ENCODE data around the gene METTL9. TPM values are rescaled to one million over a fixed set of nuclear protein-coding genes. Genes with fewer than 3 reads are reported as not detected.
A peak's percentile ranks its signal among the peaks of the same experiment; 100 is the strongest.

METTL9 gene
- total and polyA plus RNA-seq, 2 of the 13 experiments (the other 11 are each of a cell fraction or from before 2014, with no cell fraction given): 123 to 204 TPM

DNA sequence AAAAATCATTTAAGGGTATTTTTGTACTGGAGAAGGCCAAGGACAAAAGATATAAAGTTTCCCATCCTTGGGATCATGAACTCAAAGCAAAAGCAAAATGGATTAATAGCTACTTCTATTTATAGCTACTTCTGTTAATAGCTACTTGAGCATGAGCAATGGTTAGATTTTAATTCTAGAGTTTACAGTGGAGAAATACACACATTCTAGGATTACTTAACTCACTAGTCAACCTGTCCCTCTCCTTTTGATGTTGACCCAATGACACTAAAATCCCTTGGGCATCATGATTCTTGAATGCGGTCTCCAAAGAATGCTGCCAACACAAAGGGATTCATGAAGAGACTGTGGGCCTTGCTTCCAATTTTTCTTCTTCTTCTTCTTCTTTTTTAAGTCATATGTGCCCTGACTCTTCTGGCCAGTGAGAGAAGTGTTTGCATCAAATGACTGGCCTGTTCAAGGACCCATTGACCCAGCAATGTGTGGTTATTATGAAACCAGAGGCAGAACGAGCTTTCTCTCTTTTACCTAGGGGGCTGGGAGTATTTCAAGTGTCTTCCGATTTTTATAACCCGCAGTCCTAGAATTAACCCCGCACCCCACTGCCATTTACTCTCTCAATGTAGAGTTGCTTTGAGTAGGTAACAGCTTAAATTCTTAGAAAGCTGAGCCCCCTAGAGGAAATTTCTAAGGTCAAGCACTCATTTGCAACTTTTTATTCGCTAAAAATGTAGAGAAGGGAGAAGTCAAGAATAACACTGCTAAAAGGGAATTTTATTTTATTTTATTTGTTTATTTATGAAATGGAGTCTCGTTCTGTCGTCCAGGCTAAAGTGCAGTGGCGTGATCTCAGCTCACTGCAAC is 99.0 kb downstream of the METTL9 start:
- Histone ChIP-seq H3K9ac (ENCODE audit: insufficient read depth, low read depth, low read length) (no peak overlapping the region), H3K36me3 (replicated peaks in 1 of 2; ENCODE audit: control insufficient read depth in 1 of 2, insufficient read depth in 2 of 2, low read length in 2 of 2) (no peaks in the 10 kb centered on the region), H3K4me1 (ENCODE audit: insufficient read depth, low read length) (no peaks in the 10 kb centered on the region), H3K9me3 (ENCODE audit: low read length) (no peaks in the 10 kb centered on the region), H2AFZ (ENCODE audit: low read length) (no peak overlapping the region), H4K20me1 (ENCODE audit: insufficient read depth, low read length) (no peaks in the 10 kb centered on the region), H3K4me2 (ENCODE audit: low read depth, low read length) (no peak overlapping the region), H3K79me2 (ENCODE audit: insufficient read depth, low read length) (no peaks in the 10 kb centered on the region), H3K4me3 (replicated peaks in 1 of 3; ENCODE audit: insufficient read depth in 1 of 3, low read depth in 2 of 3, low read length in 3 of 3) (no peak overlapping the region), H3K27ac (ENCODE audit: extremely low read length, insufficient read depth, low read length) (no peak overlapping the region), H3K27me3 (ENCODE audit: control insufficient read depth in 1 of 2, insufficient read depth in 2 of 2, low read length in 2 of 2) (peaks cover 0 to 19% of the 10 kb centered on the region in 2 experiments; a peak in 2 of 5 replicates)
- WGBS (ENCODE audit: low lambda C conversion rate): 55% methylated on average over 9 of the region's 9 CpGs
- DNase-seq (ENCODE audit: low spot score) (no peak), FAIRE-seq (no peak), ATAC-seq (no peak)
- in situ Hi-C loops (cut with HindIII; ENCODE audit: extremely low pct_ligation_motif_present, low pct_unique_long_range_greater_than_20kb) (no loop called here), intact Hi-C loops (cut with micrococcal nuclease; ENCODE audit: unreplicated experiment) (no loop called here)
- POLR2A ChIA-PET: no interaction called here
- BruUV-seq (replicated peaks): no TSS peak
- CTCF ChIA-PET (ENCODE audit: low intra/inter-chr PET ratio, low total read pairs): no interaction called here
- TF ChIP-seq ZNF616 (CRISPR knock-in tag; IDR thresholded peaks at IDR 0.05; ENCODE audit: low read depth) (no peak), BCL6 (CRISPR knock-in tag; IDR thresholded peaks at IDR 0.05) (peak; percentile 43; the same call in 1 of the 2 replicates), LRRFIP1 (CRISPR knock-in tag; conservative IDR thresholded peaks at IDR 0.05) (no peak), IKZF5 (CRISPR knock-in tag; IDR thresholded peaks at IDR 0.05) (no peak), GZF1 (CRISPR knock-in tag; IDR thresholded peaks at IDR 0.05) (no peak), FOSL1 (CRISPR knock-in tag; IDR thresholded peaks at IDR 0.05; ENCODE audit: borderline replicate concordance) (no peak)
- TF ChIP-seq, protein P1, sequence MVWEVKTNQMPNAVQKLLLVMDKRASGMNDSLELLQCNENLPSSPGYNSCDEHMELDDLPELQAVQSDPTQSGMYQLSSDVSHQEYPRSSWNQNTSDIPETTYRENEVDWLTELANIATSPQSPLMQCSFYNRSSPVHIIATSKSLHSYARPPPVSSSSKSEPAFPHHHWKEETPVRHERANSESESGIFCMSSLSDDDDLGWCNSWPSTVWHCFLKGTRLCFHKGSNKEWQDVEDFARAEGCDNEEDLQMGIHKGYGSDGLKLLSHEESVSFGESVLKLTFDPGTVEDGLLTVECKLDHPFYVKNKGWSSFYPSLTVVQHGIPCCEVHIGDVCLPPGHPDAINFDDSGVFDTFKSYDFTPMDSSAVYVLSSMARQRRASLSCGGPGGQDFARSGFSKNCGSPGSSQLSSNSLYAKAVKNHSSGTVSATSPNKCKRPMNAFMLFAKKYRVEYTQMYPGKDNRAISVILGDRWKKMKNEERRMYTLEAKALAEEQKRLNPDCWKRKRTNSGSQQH (CRISPR knock-in tag; IDR thresholded peaks at IDR 0.05; ENCODE audit: low read depth): no peak

Measured in HepG2 (cell line).